Keratinocyte (primary cell): ENCODE data around the gene PRKAA1. TPM values are rescaled to one million over a fixed set of nuclear protein-coding genes. Genes with fewer than 3 reads are reported as not detected.

Source experiments
- DNase-seq: peaks from one replicate; pipeline ENCODE4 v3.0.0-alpha.2; 2011; ENCODE audit warnings: low read depth, missing footprints, low spot score
- FAIRE-seq: peaks from 2 replicates; lab custom pipeline; 2011; peaks lifted over from hg19 to GRCh38; lab: Jason Lieb, UNC
- H2AFZ ChIP-seq: 2 replicates; pipeline ENCODE4 v1.6.0; 2012; ENCODE audit warnings: low read length, control low read depth, inconsistent platforms; ENCODE audit not compliant: control insufficient read depth
- H3K27ac ChIP-seq: 2 replicates; pipeline ENCODE4 v1.5.1; 2011; ENCODE audit warnings: low read length; ENCODE audit not compliant: control insufficient read depth, insufficient read depth
- H3K27me3 ChIP-seq: 3 replicates; pipeline ENCODE4 v1.6.0; 2011; ENCODE audit warnings: low read length; ENCODE audit not compliant: control insufficient read depth, insufficient read depth; ENCODE audit errors: extremely low read depth
- H3K36me3 ChIP-seq, 2 experiments: 2 replicates in 1 of 2; 3 replicates in 1 of 2; pipeline ENCODE4 v1.5.1; 2011; ENCODE audit warnings: low read length in 2 of 2, mild to moderate bottlenecking in 1 of 2; ENCODE audit not compliant: control insufficient read depth in 2 of 2, insufficient read depth in 2 of 2; ENCODE audit errors: extremely low read depth in 1 of 2
- H3K4me1 ChIP-seq: 3 replicates; pipeline ENCODE4 v1.5.1; 2011; ENCODE audit warnings: low read length; ENCODE audit not compliant: control insufficient read depth, insufficient read depth; ENCODE audit errors: extremely low read depth
- H3K4me2 ChIP-seq: 3 replicates; pipeline ENCODE4 v1.6.0; 2011; ENCODE audit warnings: low read depth, low read length; ENCODE audit not compliant: control insufficient read depth, insufficient read depth; ENCODE audit errors: extremely low read depth
- H3K4me3 ChIP-seq, 3 experiments: fragments of 200-600 bp in 1 of 3; sonication (generic) in 1 of 3; 2 replicates in 2 of 3; 3 replicates in 1 of 3; pipeline ENCODE4 v1.5.1; 2011 to 2016; ENCODE audit warnings: low read length in 3 of 3, mild to moderate bottlenecking in 3 of 3, control low read depth in 2 of 3, inconsistent platforms in 1 of 3, low read depth in 1 of 3, mixed read lengths in 1 of 3, mixed run types in 1 of 3, moderate library complexity in 1 of 3; ENCODE audit not compliant: control insufficient read depth in 2 of 3, insufficient read depth in 2 of 3; ENCODE audit errors: extremely low read depth in 1 of 3
- H3K79me2 ChIP-seq: 2 replicates; pipeline ENCODE4 v1.6.0; 2012; ENCODE audit warnings: low read length; ENCODE audit not compliant: control insufficient read depth, insufficient read depth
- H3K9ac ChIP-seq: 3 replicates; pipeline ENCODE4 v1.6.0; 2011; ENCODE audit warnings: low read length; ENCODE audit not compliant: control insufficient read depth, insufficient read depth; ENCODE audit errors: extremely low read depth
- H3K9me1 ChIP-seq: 3 replicates; pipeline ENCODE4 v1.6.0; 2011; ENCODE audit warnings: low read length; ENCODE audit not compliant: control insufficient read depth, insufficient read depth; ENCODE audit errors: extremely low read depth
- H3K9me3 ChIP-seq: 2 replicates; pipeline ENCODE4 v1.5.1; 2012; ENCODE audit warnings: low read depth, low read length; ENCODE audit not compliant: control insufficient read depth
- H4K20me1 ChIP-seq: 3 replicates; pipeline ENCODE4 v1.6.0; 2011; ENCODE audit warnings: low read length; ENCODE audit not compliant: control insufficient read depth, insufficient read depth; ENCODE audit errors: extremely low read depth
- EZH2 ChIP-seq: IDR thresholded peaks from one replicate; pipeline ENCODE4 v1.6.1; 2012; ENCODE audit warnings: inconsistent platforms, mild to moderate bottlenecking, low read length, moderate library complexity
- dilution Hi-C: fragments of 300-500 bp; cut with MboI; formaldehyde crosslinking; loops from one replicate; pipeline ENCODE4 v1.7.0; 2020; ENCODE audit warnings: low sequenced_read_pairs; ENCODE audit not compliant: extremely low pct_ligation_motif_present
- polyA plus RNA-seq, 5 experiments: library from polyadenylated mRNA; depleted of rRNA in 3 of 5; stranded (reverse) in 3 of 5; stranded (forward) in 1 of 5; unstranded in 1 of 5; fragments of >200 nt; gene quantifications; 1 replicate in 1 of 5; 2 replicates in 3 of 5; 3 replicates in 1 of 5; pipeline versions ENCODE4 v1.2.1 to v1.2.3, GENCODE V29; 2011 to 2012; ENCODE audit warnings: missing spikeins in 2 of 5, low read depth in 1 of 5, low replicate concordance in 1 of 5
- TF ChIP-seq, protein P1 (sequence below), 3 experiments: IDR thresholded peaks in 1 of 3; conservative IDR thresholded peaks in 1 of 3; optimal IDR thresholded peaks in 1 of 3; 2 replicates in 2 of 3; 3 replicates in 1 of 3; pipeline versions ENCODE3 to v1.5.1; 2011; ENCODE audit warnings: low read length in 3 of 3, mild to moderate bottlenecking in 3 of 3, moderate library complexity in 2 of 3, control low read depth in 1 of 3, inconsistent platforms in 1 of 3; ENCODE audit not compliant: insufficient read depth in 2 of 3; ENCODE audit errors: extremely low read depth in 1 of 3

PRKAA1 gene
- polyA plus RNA-seq, 1 donor (not counting 4 experiments of a cell fraction or from before 2014, with no cell fraction given) = 59.3 TPM

DNA sequence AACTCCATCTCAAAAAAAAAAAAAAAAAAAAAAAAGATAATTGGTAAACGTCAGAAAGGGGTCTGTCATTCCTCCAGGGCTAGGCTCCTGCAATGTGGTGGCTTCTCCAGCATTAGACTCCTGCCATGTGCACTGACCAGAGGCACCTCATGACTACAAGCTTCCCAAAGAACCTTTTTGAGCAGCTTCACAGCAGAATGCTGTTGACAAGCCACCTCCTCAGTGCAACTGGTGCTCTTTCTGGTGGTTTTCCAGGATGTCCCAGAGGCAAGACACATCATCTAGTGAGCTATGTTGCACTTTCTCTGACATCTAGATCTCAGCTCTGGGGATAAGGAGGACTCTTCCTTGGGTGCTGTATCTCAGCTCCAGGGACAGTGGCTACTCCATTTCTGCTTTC is 25.3 kb upstream of the PRKAA1 start:
- Histone ChIP-seq H3K27ac (no peak overlapping the region), H3K4me1 (no peaks in the 10 kb centered on the region), H3K27me3 (no peaks in the 10 kb centered on the region), H3K4me2 (no peak overlapping the region), H3K79me2 (peaks cover 5% of the 10 kb centered on the region), H3K36me3 (peaks cover 14 to 18% of the 10 kb centered on the region in 2 experiments), H3K9me1 (peaks cover 3% of the 10 kb centered on the region), H3K4me3 (no peak overlapping the region), H3K9me3 (no peaks in the 10 kb centered on the region), H3K9ac (no peak overlapping the region), H4K20me1 (peaks cover 17% of the 10 kb centered on the region), H2AFZ (no peak overlapping the region)
- TF ChIP-seq, protein P1, sequence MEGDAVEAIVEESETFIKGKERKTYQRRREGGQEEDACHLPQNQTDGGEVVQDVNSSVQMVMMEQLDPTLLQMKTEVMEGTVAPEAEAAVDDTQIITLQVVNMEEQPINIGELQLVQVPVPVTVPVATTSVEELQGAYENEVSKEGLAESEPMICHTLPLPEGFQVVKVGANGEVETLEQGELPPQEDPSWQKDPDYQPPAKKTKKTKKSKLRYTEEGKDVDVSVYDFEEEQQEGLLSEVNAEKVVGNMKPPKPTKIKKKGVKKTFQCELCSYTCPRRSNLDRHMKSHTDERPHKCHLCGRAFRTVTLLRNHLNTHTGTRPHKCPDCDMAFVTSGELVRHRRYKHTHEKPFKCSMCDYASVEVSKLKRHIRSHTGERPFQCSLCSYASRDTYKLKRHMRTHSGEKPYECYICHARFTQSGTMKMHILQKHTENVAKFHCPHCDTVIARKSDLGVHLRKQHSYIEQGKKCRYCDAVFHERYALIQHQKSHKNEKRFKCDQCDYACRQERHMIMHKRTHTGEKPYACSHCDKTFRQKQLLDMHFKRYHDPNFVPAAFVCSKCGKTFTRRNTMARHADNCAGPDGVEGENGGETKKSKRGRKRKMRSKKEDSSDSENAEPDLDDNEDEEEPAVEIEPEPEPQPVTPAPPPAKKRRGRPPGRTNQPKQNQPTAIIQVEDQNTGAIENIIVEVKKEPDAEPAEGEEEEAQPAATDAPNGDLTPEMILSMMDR (optimal IDR thresholded peaks at IDR 0.05 in 1 of 3, IDR thresholded peaks at IDR 0.05 in 1 of 3, conservative IDR thresholded peaks at IDR 0.05 in 1 of 3; ENCODE audit: extremely low read depth in 1 of 3, insufficient read depth in 2 of 3, low read length in 3 of 3) = no peak
- TF ChIP-seq EZH2 = no peak
- dilution Hi-C loops = no loop called here
- FAIRE-seq (no peak), DNase-seq (no peak)

DNA sequence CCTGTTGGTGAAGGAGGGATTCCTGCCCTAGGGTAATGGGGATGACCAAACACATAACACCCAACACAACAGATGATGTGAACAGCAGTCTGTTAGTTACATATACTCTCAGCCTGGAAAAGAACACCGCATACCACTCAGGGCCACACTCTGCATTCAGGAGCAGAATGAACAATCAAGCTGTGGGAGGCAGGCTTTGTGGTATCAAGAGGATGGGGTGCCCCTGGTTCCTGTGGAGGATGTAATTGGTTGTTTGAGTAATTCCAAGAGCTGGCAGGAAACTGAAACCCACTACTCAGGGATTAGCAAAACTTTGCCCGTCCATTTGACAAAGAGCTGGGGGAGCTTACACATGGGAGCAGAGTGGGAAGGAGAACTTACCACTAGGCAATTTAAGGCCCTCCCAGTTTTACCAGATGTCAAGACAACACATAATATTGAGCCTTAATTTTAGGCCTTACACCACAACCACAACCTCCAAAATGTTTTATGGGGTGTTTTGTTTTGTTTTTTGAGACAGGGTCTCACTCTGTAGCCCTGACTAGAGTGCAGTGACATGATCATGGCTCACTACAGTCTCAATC is 15.6 kb upstream of the PRKAA1 start:
- H3K9me1 ChIP-seq = no peaks in the 10 kb centered on the region
- dilution Hi-C loops = no loop called here
- H3K4me3 ChIP-seq = no peak overlapping the region
- no peaks in the 10 kb centered on the region for H3K79me2 ChIP-seq
- no peaks in the 10 kb centered on the region for H3K36me3 ChIP-seq
- FAIRE-seq (no peak), DNase-seq (no peak)
- H3K9me3 ChIP-seq = no peaks in the 10 kb centered on the region
- H4K20me1 ChIP-seq = no peaks in the 10 kb centered on the region
- H3K9ac ChIP-seq = no peak overlapping the region
- H3K4me1 ChIP-seq = peaks cover 2% of the 10 kb centered on the region
- no peak overlapping the region for H2AFZ ChIP-seq
- H3K4me2 ChIP-seq = no peak overlapping the region
- H3K27me3 ChIP-seq = no peaks in the 10 kb centered on the region
- TF ChIP-seq, protein P1 (optimal IDR thresholded peaks at IDR 0.05 in 1 of 3, IDR thresholded peaks at IDR 0.05 in 1 of 3, conservative IDR thresholded peaks at IDR 0.05 in 1 of 3; ENCODE audit: extremely low read depth in 1 of 3, insufficient read depth in 2 of 3, low read length in 3 of 3) = no peak
- TF ChIP-seq EZH2 = no peak
- H3K27ac ChIP-seq = no peak overlapping the region
